Loucy (cell line): ENCODE results near the gene DCAF7.

ENCODE experiments used
- H2AFZ ChIP-seq: fragments of 200-600 bp; sonication (generic); 2 replicates; pipeline ENCODE4 v1.6.0; 2016; ENCODE audit warnings: antibody characterized with exemption, mild to moderate bottlenecking, low read length, moderate library complexity
- H3F3A ChIP-seq: fragments of 200-600 bp; 2 replicates; pipeline ENCODE4 v1.6.0; 2016; ENCODE audit warnings: antibody characterized with exemption, low read depth, mild to moderate bottlenecking
- H3K27me3 ChIP-seq: fragments of 200-600 bp; sonication (generic); 2 replicates; pipeline ENCODE4 v1.6.1; 2014; ENCODE audit warnings: low read length, mild to moderate bottlenecking; ENCODE audit not compliant: insufficient read depth, poor library complexity, severe bottlenecking
- H3K36me3 ChIP-seq: fragments of 200-600 bp; sonication (generic); 2 replicates; pipeline ENCODE4 v1.6.1; 2016; ENCODE audit warnings: low read length; ENCODE audit not compliant: insufficient read depth
- H3K4me1 ChIP-seq: fragments of 200-600 bp; sonication (generic); 2 replicates; pipeline ENCODE4 v1.5.1; 2014; ENCODE audit warnings: low read length, mild to moderate bottlenecking; ENCODE audit not compliant: insufficient read depth, poor library complexity, severe bottlenecking
- H3K4me2 ChIP-seq: fragments of 200-600 bp; sonication (generic); 2 replicates; pipeline ENCODE4 v1.6.0; 2014; ENCODE audit warnings: antibody characterized with exemption, low read length, low read depth, mild to moderate bottlenecking; ENCODE audit not compliant: poor library complexity, severe bottlenecking
- H3K4me3 ChIP-seq: fragments of 200-600 bp; sonication (generic); 2 replicates; pipeline ENCODE4 v1.5.1; 2014; ENCODE audit warnings: low read length, mild to moderate bottlenecking, mixed read lengths; ENCODE audit not compliant: poor library complexity, severe bottlenecking
- H3K79me2 ChIP-seq: fragments of 200-600 bp; sonication (generic); 2 replicates; pipeline ENCODE4 v1.6.1; 2014; ENCODE audit warnings: low read length; ENCODE audit not compliant: insufficient read depth
- H3K9ac ChIP-seq: fragments of 200-600 bp; sonication (generic); 2 replicates; pipeline ENCODE4 v1.6.0; 2014; ENCODE audit warnings: mild to moderate bottlenecking, low read depth, low read length, moderate library complexity; ENCODE audit not compliant: poor library complexity, severe bottlenecking
- H3K9me2 ChIP-seq: fragments of 200-600 bp; sonication (generic); replicated peaks from 2 replicates; pipeline ENCODE4 v1.6.1; 2016; ENCODE audit warnings: low read depth, low read length, mixed read lengths
- H3K9me3 ChIP-seq: fragments of 200-600 bp; sonication (generic); 2 replicates; pipeline ENCODE4 v1.6.1; 2014; ENCODE audit warnings: mild to moderate bottlenecking, antibody characterized with exemption, low read length, low read depth; ENCODE audit not compliant: insufficient read depth
- H4K20me1 ChIP-seq: fragments of 200-600 bp; sonication (generic); 2 replicates; pipeline ENCODE4 v1.6.0; 2014; ENCODE audit warnings: antibody characterized with exemption, low read length, mild to moderate bottlenecking; ENCODE audit not compliant: insufficient read depth, poor library complexity, severe bottlenecking
- EZH2phosphoT487 ChIP-seq: fragments of 200-600 bp; IDR thresholded peaks from 2 replicates; pipeline ENCODE4 v1.6.1; 2018; ENCODE audit warnings: antibody characterized with exemption, mild to moderate bottlenecking, moderate library complexity, borderline replicate concordance
- TF ChIP-seq, protein P1 (sequence below): fragments of 200-600 bp; sonication (generic); conservative IDR thresholded peaks from 2 replicates; pipeline ENCODE4 v1.5.1; 2014; ENCODE audit warnings: mild to moderate bottlenecking, antibody characterized with exemption, low read length

Gene DCAF7

GRCh38 chr17:63631626-63632025 lies 81.3 kb downstream of the DCAF7 start:
- H2AFZ ChIP-seq = no peak overlapping the region
- H3K27me3 ChIP-seq = no peaks in the 10 kb centered on the region
- TF ChIP-seq, protein P1, sequence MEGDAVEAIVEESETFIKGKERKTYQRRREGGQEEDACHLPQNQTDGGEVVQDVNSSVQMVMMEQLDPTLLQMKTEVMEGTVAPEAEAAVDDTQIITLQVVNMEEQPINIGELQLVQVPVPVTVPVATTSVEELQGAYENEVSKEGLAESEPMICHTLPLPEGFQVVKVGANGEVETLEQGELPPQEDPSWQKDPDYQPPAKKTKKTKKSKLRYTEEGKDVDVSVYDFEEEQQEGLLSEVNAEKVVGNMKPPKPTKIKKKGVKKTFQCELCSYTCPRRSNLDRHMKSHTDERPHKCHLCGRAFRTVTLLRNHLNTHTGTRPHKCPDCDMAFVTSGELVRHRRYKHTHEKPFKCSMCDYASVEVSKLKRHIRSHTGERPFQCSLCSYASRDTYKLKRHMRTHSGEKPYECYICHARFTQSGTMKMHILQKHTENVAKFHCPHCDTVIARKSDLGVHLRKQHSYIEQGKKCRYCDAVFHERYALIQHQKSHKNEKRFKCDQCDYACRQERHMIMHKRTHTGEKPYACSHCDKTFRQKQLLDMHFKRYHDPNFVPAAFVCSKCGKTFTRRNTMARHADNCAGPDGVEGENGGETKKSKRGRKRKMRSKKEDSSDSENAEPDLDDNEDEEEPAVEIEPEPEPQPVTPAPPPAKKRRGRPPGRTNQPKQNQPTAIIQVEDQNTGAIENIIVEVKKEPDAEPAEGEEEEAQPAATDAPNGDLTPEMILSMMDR = no peak
- no peak for TF ChIP-seq EZH2phosphoT487
- no peak overlapping the region for H3K4me3 ChIP-seq
- peaks cover 38% of the 10 kb centered on the region for H3K4me1 ChIP-seq
- no peaks in the 10 kb centered on the region for H3K9me2 ChIP-seq
- H3K9me3 ChIP-seq = no peaks in the 10 kb centered on the region
- no peak overlapping the region for H3K9ac ChIP-seq
- H4K20me1 ChIP-seq = peaks cover 7% of the 10 kb centered on the region
- H3K4me2 ChIP-seq = peak overlapping the region; percentile 15
- no peaks in the 10 kb centered on the region for H3F3A ChIP-seq
- peaks cover 41% of the 10 kb centered on the region for H3K79me2 ChIP-seq
- H3K36me3 ChIP-seq = peaks cover 23% of the 10 kb centered on the region; the same call in 1 of the 2 replicates

DNA sequence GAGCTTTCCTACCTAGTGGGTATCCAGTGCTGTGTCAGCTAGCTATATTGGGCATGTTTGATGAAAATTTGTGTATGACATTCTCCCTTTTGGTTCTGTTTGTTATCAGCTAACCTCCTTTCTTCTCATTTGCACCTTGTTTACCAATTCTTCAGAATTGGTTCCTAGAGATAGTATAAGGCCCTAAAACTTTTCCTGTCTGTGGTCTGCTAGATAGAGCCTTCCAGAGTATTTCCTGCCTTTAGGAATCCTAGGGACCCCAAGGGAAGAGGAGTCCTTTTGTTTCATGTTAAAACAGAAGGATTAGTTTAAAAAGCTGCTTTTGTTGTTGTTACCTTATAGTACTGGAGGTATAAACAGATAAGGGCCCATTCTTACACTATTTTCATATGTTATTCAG lies 83.5 kb downstream of the DCAF7 start:
- H3K9me3 ChIP-seq = no peaks in the 10 kb centered on the region

GRCh38 chr17:63634163-63634562 lies 83.9 kb downstream of the DCAF7 start:
- TF ChIP-seq, protein P1 = no peak
- no peak for TF ChIP-seq EZH2phosphoT487
- peak overlapping the region; percentile 53 for H3K4me3 ChIP-seq
- peaks cover 28% of the 10 kb centered on the region for H3K4me1 ChIP-seq
- no peaks in the 10 kb centered on the region for H4K20me1 ChIP-seq
- peaks cover 19% of the 10 kb centered on the region for H3K79me2 ChIP-seq
- H3K9me3 ChIP-seq = no peaks in the 10 kb centered on the region
- H3K36me3 ChIP-seq = peaks cover 34% of the 10 kb centered on the region; the same call in 1 of the 2 replicates
- H2AFZ ChIP-seq = no peak overlapping the region
- no peaks in the 10 kb centered on the region for H3K27me3 ChIP-seq
- peak overlapping the region; percentile 45 for H3K9ac ChIP-seq
- H3K9me2 ChIP-seq = no peaks in the 10 kb centered on the region
- H3F3A ChIP-seq = no peaks in the 10 kb centered on the region
- H3K4me2 ChIP-seq = peak overlapping the region; percentile 78

More for the DNA sequence above, 83.5 kb downstream of the DCAF7 start:
- Histone ChIP-seq H3K79me2 (peaks cover 23% of the 10 kb centered on the region), H3K36me3 (peaks cover 34% of the 10 kb centered on the region; the same call in 1 of the 2 replicates), H4K20me1 (no peaks in the 10 kb centered on the region), H3F3A (no peaks in the 10 kb centered on the region), H3K4me1 (peaks cover 31% of the 10 kb centered on the region), H3K27me3 (no peaks in the 10 kb centered on the region), H3K9me2 (no peaks in the 10 kb centered on the region), H3K9ac (peak overlapping the region; percentile 45), H3K4me3 (peak overlapping the region; percentile 53), H2AFZ (no peak overlapping the region), H3K4me2 (peak overlapping the region; percentile 78)
- no peak for TF ChIP-seq EZH2phosphoT487
- TF ChIP-seq, protein P1 = no peak
